Posterior vena cava (tissue), 2 donors: Measurements from ENCODE around the gene ATP13A4. TPM values are rescaled to one million over a fixed set of nuclear protein-coding genes. Genes with fewer than 3 reads are reported as not detected.

ENCODE experiments used
- DNase-seq: peaks from one replicate; pipeline ENCODE4 v3.0.0-alpha.2; 2020; ENCODE audit warnings: low spot score
- intact Hi-C, 2 donors: fragments of 100-400 bp; cut with DNase I; formaldehyde crosslinking; loops; one replicate each; pipeline versions ENCODE4 v1.14.1 to v1.14.2; 2022 to 2023
- total RNA-seq, 2 donors: library from RNA; stranded (reverse); fragmentation: NEBNext Ultra II Directional; extraction: Animal tissue kit (Norgen Biotek cat#: 25700); gene quantifications; one replicate each; pipeline ENCODE4 v1.2.1, GENCODE V29; 2021
- donor health status: DM: yes; HTN: yes; CAD: no.
- donor health status: DM: yes; HTN: yes; CAD: no.

Gene ATP13A4
- total RNA-seq, 2 donors from 2014 or later = 0.14 to 0.33 TPM

DNA sequence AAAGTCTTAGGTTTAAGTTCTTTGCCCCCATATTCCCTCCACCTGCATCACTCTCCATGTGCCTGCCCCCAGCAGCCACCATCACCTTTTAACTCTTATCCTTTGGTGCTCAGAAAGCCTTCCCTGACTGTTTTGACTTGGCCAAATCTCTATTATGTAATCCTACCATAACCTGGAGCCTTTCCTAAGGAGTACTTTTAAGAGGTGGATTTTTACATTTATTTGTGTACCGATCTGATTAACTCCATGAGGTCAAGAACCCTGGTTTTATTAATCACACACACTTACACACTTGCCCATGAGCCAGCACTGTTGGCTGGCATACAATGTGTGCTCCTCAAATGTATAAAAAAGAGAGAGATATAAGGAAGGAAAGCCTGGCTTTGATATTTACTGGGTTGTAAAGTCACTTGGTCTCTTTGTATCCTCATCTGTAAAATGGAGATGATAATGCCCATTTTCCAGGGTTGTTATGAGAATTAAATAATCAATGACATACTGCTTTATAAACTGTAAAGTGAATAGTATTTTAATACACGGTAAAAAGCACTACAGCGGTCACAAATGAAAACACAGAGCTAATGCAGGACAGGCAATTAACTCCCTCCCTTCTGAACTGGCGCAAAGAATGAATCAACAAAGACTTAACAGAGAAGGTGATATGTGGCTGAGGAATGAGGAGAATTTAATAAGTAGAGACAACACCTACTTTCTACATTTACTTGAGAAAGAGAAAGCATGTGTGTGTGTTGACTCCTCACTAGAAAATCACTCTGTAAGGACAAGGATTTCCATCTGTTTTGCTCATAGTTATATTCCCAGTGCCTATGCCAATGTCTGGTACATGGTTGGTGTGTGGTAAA lies 45.4 kb downstream of the ATP13A4 start:
- no peak for DNase-seq
- intact Hi-C loops = no loop called here

DNA sequence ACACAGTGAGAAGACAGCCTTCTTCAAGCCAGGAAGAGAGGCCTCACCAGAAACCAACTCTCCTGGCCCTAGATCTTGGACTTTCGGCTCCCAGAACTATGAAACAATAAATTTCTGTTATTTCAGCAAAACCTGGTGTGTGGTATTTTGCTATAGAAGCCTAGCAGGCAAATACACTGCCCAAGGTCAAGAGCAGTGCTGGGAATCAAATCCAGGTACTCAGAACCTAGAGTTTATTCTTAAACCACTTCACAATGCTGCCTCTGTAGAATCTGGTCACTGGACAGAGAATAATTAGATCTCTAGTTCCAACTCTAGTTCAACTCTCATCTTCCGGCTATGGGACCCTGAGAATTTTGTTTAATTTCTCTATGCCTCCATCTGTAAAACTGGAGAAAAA lies 46.6 kb downstream of the ATP13A4 start:
- intact Hi-C loops = no loop called here
- DNase-seq = no peak

DNA sequence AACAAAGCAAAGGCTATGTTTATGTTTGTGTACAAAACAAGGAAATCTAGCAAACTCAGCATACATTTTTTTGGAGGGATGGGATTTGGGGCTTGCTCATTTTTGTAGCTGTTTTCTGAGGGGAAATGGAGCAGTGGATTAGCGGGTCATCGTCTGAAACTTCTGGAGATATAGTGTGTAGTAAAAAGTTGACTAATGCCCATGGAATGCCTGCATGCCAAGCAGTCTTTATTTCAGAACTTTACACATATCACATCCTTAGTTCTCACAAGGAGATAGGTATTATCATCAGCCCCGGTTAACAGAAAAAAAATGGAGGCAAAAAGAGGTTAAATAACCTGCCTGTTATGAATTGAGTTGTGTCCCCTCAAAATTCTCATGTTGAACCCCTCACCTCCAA lies 47.1 kb downstream of the ATP13A4 start:
- intact Hi-C loops = no loop called here

DNA sequence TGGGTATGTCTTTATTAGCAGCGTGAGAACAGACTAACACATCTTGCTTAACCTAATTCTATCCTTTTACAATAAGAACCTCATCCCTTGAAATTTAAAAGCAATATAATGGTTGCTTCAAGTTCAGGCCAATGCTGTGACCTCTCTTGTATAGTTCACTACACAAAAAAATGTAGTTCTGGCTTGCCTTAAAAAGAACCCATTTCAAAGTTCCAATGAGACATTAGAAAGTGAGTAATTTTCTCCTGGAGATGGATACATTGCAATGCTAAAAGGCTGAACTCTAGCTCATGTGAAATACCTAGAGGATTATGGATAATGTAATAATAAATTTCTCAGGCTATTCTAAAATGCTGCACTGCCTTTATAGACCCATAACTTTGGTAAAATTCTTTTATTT lies 47.8 kb downstream of the ATP13A4 start:
- intact Hi-C loops = no loop called here
- DNase-seq = no peak

More for the DNA sequence above, 47.1 kb downstream of the ATP13A4 start:
- no peak for DNase-seq

DNA sequence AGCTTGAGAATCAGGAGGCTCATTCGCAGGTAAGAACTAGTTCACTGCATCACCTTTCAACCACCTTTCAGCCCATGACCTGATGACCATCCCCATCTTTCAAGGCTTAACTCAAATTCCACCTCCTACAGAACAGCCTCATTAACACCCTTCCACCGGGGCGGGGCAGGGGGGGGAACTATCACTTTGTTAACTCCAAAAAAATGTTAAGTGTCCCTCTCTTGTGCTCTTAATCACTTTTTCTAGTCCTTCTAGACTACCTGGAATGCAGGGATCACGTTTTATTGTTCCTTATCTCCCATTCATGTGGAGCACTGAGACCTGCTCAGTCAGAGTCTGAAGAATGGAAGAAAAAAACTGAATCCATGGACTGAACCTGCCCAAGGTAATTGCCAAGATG lies 51.8 kb downstream of the ATP13A4 start:
- intact Hi-C loops = no loop called here
- no peak for DNase-seq

DNA sequence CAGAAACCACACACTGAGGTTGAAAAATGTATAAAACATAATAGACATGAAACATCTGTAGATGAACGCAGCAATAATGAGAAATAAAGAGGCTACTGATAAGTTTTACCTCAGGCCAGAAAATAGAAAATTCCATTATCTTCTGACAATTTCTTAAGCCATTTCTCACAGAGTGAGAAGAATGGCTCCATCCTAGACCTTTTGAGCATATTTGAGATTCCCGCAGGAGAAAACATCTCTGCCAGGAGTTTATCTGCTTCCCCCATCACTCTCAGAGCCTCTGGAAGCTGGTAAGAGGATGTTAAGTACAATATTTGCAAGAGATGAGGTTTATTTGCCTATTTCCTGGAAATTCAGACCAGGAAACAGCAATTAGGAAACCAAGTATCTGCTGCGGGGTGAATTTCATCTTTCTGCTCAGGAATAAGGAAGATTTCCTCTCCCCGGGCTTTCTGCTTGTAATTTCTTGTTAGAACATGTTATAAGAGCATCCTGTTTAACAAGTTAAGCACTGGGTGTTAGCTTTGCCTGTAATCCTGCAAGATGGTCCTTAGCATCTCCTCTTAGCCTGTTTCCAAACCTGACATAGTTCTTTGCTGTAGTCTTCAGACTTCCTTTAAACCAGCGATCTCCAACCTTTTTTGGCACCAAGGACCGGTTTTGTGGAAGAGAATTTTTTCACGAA lies 54.8 kb downstream of the ATP13A4 start:
- no peak for DNase-seq
- intact Hi-C loops = no loop called here

DNA sequence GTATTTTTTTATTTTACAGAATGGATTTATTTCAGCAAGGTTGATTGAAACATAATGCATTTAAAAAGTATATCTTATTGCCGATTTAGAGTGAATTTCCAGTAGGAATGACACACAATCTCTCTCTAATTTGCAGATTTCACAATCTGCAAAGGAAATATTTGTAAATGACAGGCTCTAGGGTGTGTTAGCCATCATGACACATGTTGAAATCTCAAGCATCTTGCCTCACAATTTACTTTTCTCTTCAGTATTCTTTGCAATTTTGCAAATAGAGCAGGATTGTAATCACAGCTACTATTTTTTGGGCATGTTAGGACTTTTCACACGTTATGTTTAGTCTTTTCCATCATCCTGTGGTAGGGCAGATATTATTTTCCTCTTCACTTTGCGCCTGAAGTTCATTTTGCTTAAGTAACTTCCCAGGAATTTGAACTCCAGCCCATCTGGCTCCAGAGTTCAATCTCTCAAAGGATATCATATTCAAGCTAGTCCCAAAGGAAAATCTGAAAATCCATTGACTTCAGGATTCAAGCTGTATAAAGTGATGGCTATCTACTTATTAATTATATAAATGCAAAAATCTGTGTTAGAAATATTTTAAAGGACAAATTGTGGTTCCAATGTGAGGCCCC lies 55.4 kb downstream of the ATP13A4 start:
- DNase-seq = no peak
- intact Hi-C loops = no loop called here

DNA sequence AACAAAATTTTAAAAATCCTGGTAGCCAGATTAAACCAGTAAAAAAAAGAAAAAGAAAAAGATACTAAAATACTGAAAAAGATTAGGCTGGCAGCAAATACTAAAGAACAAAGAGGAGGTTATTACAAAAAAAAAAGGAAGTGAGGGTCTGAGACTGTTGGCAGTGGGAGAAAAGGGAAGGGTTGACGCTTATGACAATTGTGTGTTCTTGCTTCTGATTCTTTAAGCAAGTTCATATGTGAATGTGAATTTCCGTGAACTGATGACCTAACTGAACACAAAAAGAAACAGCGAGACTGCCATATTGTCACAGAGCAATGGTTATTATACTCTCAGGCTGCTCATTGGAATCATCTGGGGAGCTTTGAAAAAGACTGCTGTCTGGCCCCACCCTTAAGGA lies 56.5 kb downstream of the ATP13A4 start:
- intact Hi-C loops = no loop called here
- DNase-seq = no peak

DNA sequence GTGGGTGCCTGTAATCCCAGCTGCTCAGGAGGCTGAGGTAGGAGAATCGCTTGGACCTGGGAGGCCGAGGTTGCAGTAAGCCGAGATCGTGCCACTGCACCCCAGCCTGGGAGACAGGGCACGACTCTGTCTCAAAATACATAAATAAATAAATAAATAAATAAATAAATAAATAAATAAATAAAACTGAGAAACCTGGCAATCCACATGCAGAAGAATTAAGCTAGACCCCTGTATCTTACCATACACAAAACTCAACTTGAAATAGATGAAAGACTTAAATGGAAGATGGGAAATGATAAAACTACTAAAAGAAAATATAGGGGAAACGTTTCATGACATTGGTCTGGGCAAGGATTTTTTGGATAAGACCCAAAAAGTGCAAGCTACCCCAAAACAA lies 58.0 kb downstream of the ATP13A4 start:
- intact Hi-C loops = no loop called here
- no peak for DNase-seq

DNA sequence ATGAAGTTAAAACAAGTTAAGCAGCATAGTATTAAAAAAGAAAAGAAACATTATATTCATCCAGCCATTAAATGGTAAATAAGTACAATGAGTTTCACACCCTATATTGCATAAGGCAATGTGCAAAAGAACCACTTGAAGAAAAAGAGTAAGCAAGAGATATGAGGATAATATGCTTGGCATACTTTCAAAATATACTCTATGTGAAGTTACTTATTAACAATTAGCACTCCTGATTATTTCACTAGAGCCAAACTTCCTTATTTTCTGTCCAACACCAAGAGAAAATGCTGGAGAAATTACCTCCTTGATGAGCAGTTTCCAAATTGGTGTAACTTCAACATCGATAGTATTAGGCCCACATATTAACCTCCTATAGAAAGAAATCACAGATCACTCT lies 63.7 kb downstream of the ATP13A4 start:
- intact Hi-C loops = no loop called here
- DNase-seq = no peak

DNA sequence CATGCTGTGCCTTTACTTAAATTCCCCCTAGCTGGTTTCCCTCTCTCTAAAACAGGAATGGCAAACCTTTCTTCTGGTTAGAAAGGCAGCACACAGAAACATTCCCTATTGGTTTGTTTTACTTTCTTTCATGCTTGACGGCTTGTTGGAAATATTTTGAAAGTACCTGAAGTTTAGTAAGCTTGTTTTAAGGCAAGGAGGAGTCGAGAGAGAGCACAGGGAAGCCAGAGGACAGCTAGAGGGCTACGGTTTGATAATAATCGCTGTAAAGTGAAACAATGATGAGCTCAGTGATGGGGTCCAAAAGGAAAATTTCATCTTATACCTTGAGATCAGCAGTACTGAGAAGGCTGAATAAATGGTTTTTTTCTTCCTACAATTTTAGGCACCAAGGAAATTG lies 64.1 kb downstream of the ATP13A4 start:
- intact Hi-C loops = no loop called here
- DNase-seq = no peak

DNA sequence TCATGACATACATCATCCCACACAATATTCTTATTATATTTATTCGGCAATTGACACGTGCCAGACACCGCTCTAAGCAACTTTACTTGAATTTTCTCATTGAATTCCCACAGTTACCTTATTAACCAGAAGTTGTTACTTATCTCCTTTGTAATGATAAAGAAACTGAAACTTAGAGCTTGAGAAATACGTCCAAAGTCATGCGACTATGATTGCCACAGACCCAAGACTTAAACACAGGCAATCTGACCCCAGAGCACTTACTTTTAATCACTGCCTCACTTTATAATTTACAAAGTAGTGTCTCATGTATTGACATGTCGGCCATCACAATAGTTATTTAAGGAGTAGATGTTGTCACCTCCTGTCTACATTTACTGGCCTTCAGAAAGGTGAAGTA lies 64.7 kb downstream of the ATP13A4 start:
- no peak for DNase-seq
- intact Hi-C loops = no loop called here

DNA sequence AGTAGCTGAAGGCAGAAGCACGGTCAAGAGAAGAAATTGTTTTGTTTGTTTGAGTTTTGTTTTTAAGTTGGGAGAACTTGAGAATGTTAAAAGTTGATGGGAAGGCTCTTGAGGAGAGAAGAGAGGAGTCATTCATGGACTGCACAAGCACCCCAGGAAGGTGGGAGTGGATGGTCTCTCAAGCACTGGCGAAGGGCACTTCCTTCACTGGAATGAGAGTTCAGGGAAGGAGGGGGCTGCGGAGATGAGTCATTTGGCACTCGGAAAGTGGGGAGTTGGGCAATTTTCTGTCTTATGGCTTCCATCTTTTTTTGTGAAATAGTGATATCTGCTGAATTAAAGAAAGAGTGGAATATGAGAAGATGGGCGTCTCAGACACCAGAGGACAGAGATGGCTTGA lies 66.0 kb downstream of the ATP13A4 start:
- DNase-seq = no peak
- intact Hi-C loops = no loop called here

DNA sequence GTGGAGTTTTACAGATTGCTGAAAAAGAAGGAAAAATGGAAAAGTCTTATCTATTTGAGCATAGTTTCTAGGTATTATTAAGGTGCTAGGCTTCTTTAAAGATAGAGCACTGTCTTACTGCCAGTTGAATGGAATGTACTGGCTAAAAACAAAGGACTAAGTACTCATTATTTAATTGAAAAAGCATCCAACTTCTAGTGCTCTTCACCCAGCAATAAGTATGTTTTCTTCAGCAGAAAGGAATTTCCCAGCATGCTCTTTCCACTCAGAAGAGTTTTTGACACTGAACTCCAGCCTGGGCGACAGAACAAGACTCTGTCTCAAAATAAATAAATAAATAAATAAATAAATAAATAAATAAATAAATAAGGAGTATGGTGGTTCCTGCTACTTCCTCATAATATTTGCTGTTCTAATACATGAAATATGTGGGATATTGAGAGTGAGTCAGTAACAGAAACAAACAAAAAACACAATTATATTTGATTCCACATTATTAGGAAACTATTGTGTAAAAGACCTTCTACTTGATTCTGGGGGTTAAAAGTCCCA lies 70.6 kb downstream of the ATP13A4 start:
- intact Hi-C loops = no loop called here
- no peak for DNase-seq

DNA sequence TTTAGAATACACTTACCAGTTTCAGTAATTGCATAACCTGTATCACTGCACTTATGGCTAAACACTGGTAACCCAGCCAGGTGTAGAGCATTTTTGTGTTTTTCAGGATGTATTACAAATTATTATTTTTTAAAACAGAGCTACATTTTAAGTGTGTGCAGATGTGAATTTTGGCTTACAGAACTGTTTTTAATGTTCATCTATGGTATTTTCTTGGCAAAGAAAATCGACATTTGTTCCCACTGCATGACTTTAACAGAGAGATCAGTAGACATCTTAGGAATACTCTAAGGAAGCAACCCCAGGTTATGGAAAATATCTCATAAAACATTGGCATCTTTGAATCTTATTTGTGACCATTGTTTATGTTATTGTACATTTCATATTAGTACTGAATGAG lies 73.3 kb downstream of the ATP13A4 start:
- intact Hi-C loops = no loop called here

DNA sequence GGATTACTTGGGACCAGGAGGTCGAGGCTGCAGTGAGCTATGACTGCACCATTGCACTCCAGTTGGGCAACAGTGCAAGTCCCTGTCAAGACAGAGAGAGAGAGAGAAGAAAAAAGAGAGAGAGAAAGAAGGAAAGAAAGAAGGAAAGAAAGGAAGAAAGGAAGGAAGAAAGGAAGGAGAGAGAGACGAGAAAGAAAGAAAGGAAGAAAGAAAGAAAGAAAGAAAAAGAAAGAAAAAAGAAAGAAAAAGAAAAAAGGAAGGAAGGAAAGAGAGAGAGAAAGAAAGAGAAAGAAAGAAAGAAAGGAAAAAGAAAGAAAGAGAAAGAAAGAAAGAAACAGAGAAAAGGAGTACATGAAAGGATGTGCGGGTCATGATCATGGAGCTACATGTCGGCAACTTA lies 80.2 kb downstream of the ATP13A4 start:
- intact Hi-C loops = no loop called here
- DNase-seq = no peak

More for the DNA sequence above, 73.3 kb downstream of the ATP13A4 start:
- DNase-seq = no peak

DNA sequence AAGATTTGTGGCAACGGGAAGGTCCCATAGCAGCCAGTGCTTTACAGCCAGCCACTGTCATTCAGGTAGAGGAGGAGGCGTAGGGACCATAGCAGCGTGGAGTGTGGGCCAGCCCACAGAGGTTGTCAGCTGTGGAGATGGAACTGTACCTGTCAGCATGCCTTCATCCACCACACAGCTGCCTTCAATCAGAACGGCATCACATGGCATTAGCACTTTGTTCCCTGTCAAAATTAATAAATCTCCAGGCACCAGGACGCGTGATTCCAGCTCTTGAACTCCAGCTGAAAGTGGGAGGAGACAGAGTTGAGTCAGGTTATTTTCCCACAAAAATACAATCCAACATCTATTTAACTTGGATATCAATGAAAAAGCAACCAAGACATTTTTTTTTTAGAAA lies 84.0 kb downstream of the ATP13A4 start:
- no peak for DNase-seq
- intact Hi-C loops = no loop called here

DNA sequence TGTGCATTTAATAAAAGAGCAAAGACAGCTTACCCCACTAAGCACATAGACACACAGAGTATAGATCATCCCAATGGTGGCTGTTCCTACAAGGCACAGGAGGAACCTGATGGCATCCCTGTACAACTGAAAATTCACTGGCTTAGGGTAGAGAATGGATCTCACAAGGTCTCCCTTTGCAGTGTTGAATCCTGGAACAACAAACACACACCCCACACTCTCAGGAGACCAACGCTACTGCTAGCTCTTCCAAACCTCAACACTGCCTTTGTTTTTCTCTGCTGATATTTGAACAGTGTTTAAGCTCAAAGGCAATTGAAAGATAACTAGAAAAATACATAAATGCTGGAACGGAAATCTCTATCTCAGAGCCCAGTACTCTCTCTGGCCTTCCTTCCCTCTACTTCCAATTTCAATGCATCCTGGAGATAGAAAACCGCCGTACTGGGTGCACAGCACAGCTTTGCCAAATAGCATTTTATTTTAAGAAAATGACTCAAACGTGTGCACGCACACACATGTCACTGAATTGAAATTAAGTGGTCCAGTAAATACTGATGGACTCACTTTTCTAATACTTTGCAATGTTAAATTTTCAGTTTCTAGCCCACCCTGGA lies 88.6 kb downstream of the ATP13A4 start:
- no peak for DNase-seq
- intact Hi-C loops = no loop called here

DNA sequence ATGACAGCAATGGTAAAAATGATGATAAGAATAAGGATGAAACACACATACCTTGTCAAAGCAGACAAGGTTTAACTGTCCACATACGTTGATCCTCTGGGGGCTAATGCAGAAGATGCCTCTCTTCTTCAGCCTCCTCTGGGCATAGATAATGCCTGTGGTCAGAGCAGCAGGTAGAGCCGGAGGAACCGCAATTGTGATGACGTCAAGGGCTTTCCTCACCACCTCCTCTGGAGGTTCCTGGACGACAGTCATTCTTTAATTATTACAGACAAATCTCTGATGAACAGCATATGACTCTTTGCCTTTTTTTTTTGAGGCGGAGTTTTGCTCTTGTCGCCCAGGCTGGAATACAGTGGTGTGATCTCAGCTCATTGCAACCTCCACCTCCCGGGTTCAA lies 89.8 kb downstream of the ATP13A4 start:
- intact Hi-C loops = no loop called here

DNA sequence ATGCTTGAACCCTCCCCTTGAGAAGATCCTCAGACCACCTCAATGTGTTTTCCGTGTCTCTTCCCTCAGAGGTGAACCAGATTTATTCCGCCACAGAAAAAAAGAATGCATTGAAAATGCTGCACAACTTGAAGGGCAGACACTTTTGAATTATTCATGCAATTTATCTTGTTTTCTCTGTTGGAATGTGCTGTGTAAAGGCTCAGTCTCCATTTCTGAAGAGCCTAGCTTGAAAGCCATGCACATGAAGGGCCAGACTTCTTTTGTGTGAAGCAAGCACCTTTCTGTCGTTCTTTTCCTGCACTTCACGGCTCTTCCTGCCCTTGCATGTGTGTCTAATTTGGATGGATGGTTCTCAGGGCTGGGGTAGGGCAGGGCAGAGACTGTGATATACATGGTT lies 97.2 kb downstream of the ATP13A4 start:
- intact Hi-C loops = no loop called here
- no peak for DNase-seq

More for the DNA sequence above, 89.8 kb downstream of the ATP13A4 start:
- no peak for DNase-seq
